B cell (primary cell): ENCODE data around the gene WNT9B. TPM values are rescaled to one million over a fixed set of nuclear protein-coding genes. Genes with fewer than 3 reads are reported as not detected.

Experiments used
- ATAC-seq: fragments of 200-7000 bp; cut with Tn5 transposase; one replicate; pipeline ENCODE4 v1.10.0; 2021; ENCODE audit warnings: low read depth, mild to moderate bottlenecking, moderate number of reproducible peaks, moderate library complexity
- CTCF ChIA-PET: fragments of 350-600 bp; sonication (Branson Sonifier 250); formaldehyde crosslinking; loops from one replicate; lab custom pipeline; 2021; ENCODE audit warnings: antibody characterized with exemption, inconsistent platforms; lab: Charles Lee
- POLR2A ChIA-PET: fragments of 350-600 bp; sonication (Branson Sonifier 250); formaldehyde crosslinking; loops from one replicate; lab custom pipeline; 2021; ENCODE audit warnings: antibody characterized with exemption; lab: Charles Lee
- DNase-seq: peaks from one replicate; pipeline ENCODE4 v3.0.0; 2013
- H2AFZ ChIP-seq: 2 replicates; pipeline ENCODE4 v1.6.1; 2012; ENCODE audit warnings: mild to moderate bottlenecking, low read depth, low read length; ENCODE audit not compliant: insufficient read depth, poor library complexity, severe bottlenecking
- H3K27ac ChIP-seq, 2 donors: 1 replicate in 1 of 2; 2 replicates in 1 of 2; pipeline ENCODE4 v1.5.1; 2012 to 2013; ENCODE audit warnings: low read length in 2 of 2, mild to moderate bottlenecking in 2 of 2, moderate library complexity in 1 of 2
- H3K27me3 ChIP-seq, 4 experiments: fragments of 200-600 bp in 1 of 4; sonication (generic) in 1 of 4; replicated peaks in 1 of 4; 1 replicate in 2 of 4; 2 replicates in 2 of 4; pipeline versions ENCODE4 v1.6.1 to v1.7.0; 2013 to 2016; ENCODE audit warnings: low read length in 3 of 4, mild to moderate bottlenecking in 2 of 4, mixed read lengths in 1 of 4, moderate library complexity in 1 of 4; ENCODE audit not compliant: insufficient read depth in 4 of 4, control insufficient read depth in 3 of 4; ENCODE audit errors: control extremely low read depth in 1 of 4
- H3K36me3 ChIP-seq, 2 experiments: replicated peaks in 1 of 2; 1 replicate in 1 of 2; 2 replicates in 1 of 2; pipeline versions ENCODE4 v1.6.1 to v1.7.1; 2013; ENCODE audit warnings: low read length in 1 of 2; ENCODE audit not compliant: insufficient read depth in 2 of 2, control insufficient read depth in 1 of 2; ENCODE audit errors: control extremely low read depth in 1 of 2, extremely low read depth in 1 of 2
- H3K4me1 ChIP-seq, 2 donors: fragments of 200-600 bp in 1 of 2; sonication (generic) in 1 of 2; 1 replicate in 1 of 2; 2 replicates in 1 of 2; pipeline versions ENCODE4 v1.5.1 to v1.6.1; 2013 to 2017; ENCODE audit warnings: low read length in 2 of 2; ENCODE audit not compliant: control insufficient read depth in 2 of 2, insufficient read depth in 2 of 2
- H3K4me2 ChIP-seq: replicated peaks from 2 replicates; pipeline ENCODE3; 2012; ENCODE audit warnings: mild to moderate bottlenecking, low read depth, low read length; ENCODE audit not compliant: poor library complexity, severe bottlenecking
- H3K4me3 ChIP-seq, 5 experiments: fragments of 200-600 bp in 1 of 5; sonication (generic) in 1 of 5; 1 replicate in 3 of 5; 2 replicates in 2 of 5; pipeline versions ENCODE4 v1.5.1 to v1.7.0; 2011 to 2016; ENCODE audit warnings: low read length in 4 of 5, mild to moderate bottlenecking in 4 of 5, low read depth in 2 of 5, control low read depth in 1 of 5, moderate library complexity in 1 of 5; ENCODE audit not compliant: insufficient read depth in 1 of 5; ENCODE audit errors: control extremely low read depth in 1 of 5, extremely low read depth in 1 of 5
- H3K79me2 ChIP-seq: fragments of 200-600 bp; sonication (generic); one replicate; pipeline ENCODE4 v1.6.0; 2016; ENCODE audit warnings: low read length; ENCODE audit not compliant: control insufficient read depth, insufficient read depth
- H3K9ac ChIP-seq: fragments of 200-600 bp; sonication (generic); 2 replicates; pipeline ENCODE4 v1.6.1; 2017; ENCODE audit warnings: mild to moderate bottlenecking, low read length, moderate library complexity
- H3K9me3 ChIP-seq, 3 donors: one replicate each; pipeline versions ENCODE4 v1.6.1 to v1.7.1; 2013; ENCODE audit warnings: low read length in 2 of 3; ENCODE audit not compliant: control insufficient read depth in 2 of 3, insufficient read depth in 1 of 3; ENCODE audit errors: control extremely low read depth in 1 of 3
- H4K20me1 ChIP-seq: 2 replicates; pipeline ENCODE4 v1.6.0; 2012; ENCODE audit warnings: mild to moderate bottlenecking, low read length; ENCODE audit not compliant: insufficient read depth, control insufficient read depth, poor library complexity, severe bottlenecking
- H3K27ac Mint-ChIP-seq: one replicate; pipeline ENCODE4 v1.8.0; 2021; ENCODE audit warnings: mixed read lengths
- H3K27me3 Mint-ChIP-seq: one replicate; pipeline ENCODE4 v1.8.0; 2021; ENCODE audit warnings: mixed read lengths
- H3K4me1 Mint-ChIP-seq: one replicate; pipeline ENCODE4 v1.8.0; 2021; ENCODE audit warnings: mixed read lengths
- H3K4me3 Mint-ChIP-seq: one replicate; pipeline ENCODE4 v1.8.0; 2021; ENCODE audit warnings: mixed read lengths
- H3K9me3 Mint-ChIP-seq: one replicate; pipeline ENCODE4 v1.8.0; 2022; ENCODE audit warnings: mixed read lengths; ENCODE audit not compliant: insufficient read depth
- CTCF ChIP-seq: fragments of 200-600 bp; IDR thresholded peaks from one replicate; pipeline ENCODE4 v1.8.0; 2022; ENCODE audit warnings: antibody characterized with exemption, mild to moderate bottlenecking
- EZH2 ChIP-seq: IDR thresholded peaks from 2 replicates; pipeline ENCODE4 v1.6.1; 2012; ENCODE audit warnings: borderline replicate concordance, low read depth, mild to moderate bottlenecking, moderate library complexity, low read length; ENCODE audit not compliant: insufficient read depth, poor library complexity, severe bottlenecking
- WGBS: methylation state at CpG from one replicate; pipeline ENCODE4 v1.1.5; 2013; ENCODE audit warnings: missing lambda C conversion rate; ENCODE audit not compliant: insufficient coverage; 5-methylcytosine and 5-hydroxymethylcytosine counted together
- intact Hi-C: fragments of 100-400 bp; cut with micrococcal nuclease; formaldehyde crosslinking; loops from one replicate; pipeline ENCODE4 v1.10.0; 2022
- polyA plus RNA-seq: library from polyadenylated mRNA; depleted of rRNA; stranded (reverse); fragments of >200 nt; gene quantifications from 2 replicates; pipeline ENCODE4 v1.2.3, GENCODE V29; 2012
- total RNA-seq, 2 donors: library from RNA; stranded (reverse); fragments of 120-200 nt in 1 of 2; gene quantifications; 1 replicate in 1 of 2; 2 replicates in 1 of 2; pipeline versions ENCODE4 v1.2.3 to v1.2.4, GENCODE V29; 2013 to 2022

WNT9B gene
- total and polyA plus RNA-seq, 2 donors (not counting 1 experiment from before 2014, with no cell fraction given) = not detected

GRCh38 chr17:46925185-46925868 lies 73.9 kb downstream of the WNT9B start:
- Histone ChIP-seq H3K36me3 (peaks cover 0 to 15% of the 10 kb centered on the region in 2 experiments), H3K27me3 (no peaks in the 10 kb centered on the region), H3K4me3 (no peak overlapping the region), H3K27ac (no peak overlapping the region), H4K20me1 (peaks cover 56% of the 10 kb centered on the region), H2AFZ (no peak overlapping the region), H3K9ac (no peak overlapping the region), H3K9me3 (no peaks in the 10 kb centered on the region), H3K4me2 (no peak overlapping the region), H3K79me2 (peaks cover 78% of the 10 kb centered on the region), H3K4me1 (peaks cover 16% of the 10 kb centered on the region in 2 donors)
- TF ChIP-seq EZH2 (no peak), CTCF (no peak)
- DNase-seq = no peak
- intact Hi-C loops = no loop called here
- peak overlapping the region; percentile 4 for H3K4me3 Mint-ChIP-seq
- WGBS = 95% methylated on average over 2 of the region's 5 CpGs
- H3K4me1 Mint-ChIP-seq = peaks cover 62% of the 10 kb centered on the region
- H3K27ac Mint-ChIP-seq = no peak overlapping the region
- H3K27me3 Mint-ChIP-seq = no peaks in the 10 kb centered on the region
- POLR2A ChIA-PET = no interaction called here
- H3K9me3 Mint-ChIP-seq = no peaks in the 10 kb centered on the region
- CTCF ChIA-PET = interaction anchor here (0.6 to 1.2 kb wide), 2 partner anchors 15 to 16 kb away, joined by 4 read pairs; no protein-coding TSS in a partner anchor
- ATAC-seq = no peak

GRCh38 chr17:46928467-46929261 lies 77.3 kb downstream of the WNT9B start:
- H3K4me1 Mint-ChIP-seq = peaks cover 46% of the 10 kb centered on the region

More at GRCh38 chr17:46928467-46929261, 77.3 kb downstream of the WNT9B start:
- Mint-ChIP-seq H3K27me3 (no peaks in the 10 kb centered on the region), H3K4me3 (no peak overlapping the region), H3K27ac (no peak overlapping the region), H3K9me3 (no peaks in the 10 kb centered on the region)
- no peak overlapping the region for H3K27ac ChIP-seq
- WGBS = 98% methylated on average over 9 of the region's 10 CpGs
- ATAC-seq = no peak
- peaks cover 56% of the 10 kb centered on the region for H4K20me1 ChIP-seq
- peaks cover 0 to 46% of the 10 kb centered on the region in 2 experiments for H3K36me3 ChIP-seq
- no peak overlapping the region for H3K4me2 ChIP-seq
- H3K4me3 ChIP-seq = no peak overlapping the region
- no peaks in the 10 kb centered on the region for H3K27me3 ChIP-seq
- POLR2A ChIA-PET = no interaction called here
- TF ChIP-seq CTCF (no peak), EZH2 (no peak)
- DNase-seq = no peak
- peaks cover 87% of the 10 kb centered on the region for H3K79me2 ChIP-seq
- CTCF ChIA-PET = no interaction called here
- no peak overlapping the region for H2AFZ ChIP-seq
- H3K9ac ChIP-seq = no peak overlapping the region
- H3K9me3 ChIP-seq = no peaks in the 10 kb centered on the region
- peaks cover 14 to 15% of the 10 kb centered on the region in 2 donors for H3K4me1 ChIP-seq
- intact Hi-C loops = no loop called here
